Endothelial cell of umbilical vein (primary cell): ENCODE results near the gene SPIB. TPM values are rescaled to one million over a fixed set of nuclear protein-coding genes. Genes with fewer than 3 reads are reported as not detected.

Source experiments
- BruUV-seq: library from RNA; stranded (reverse); fragments of 400-500 nt; replicated peaks from 2 replicates; lab custom pipeline; 2021; lab: Mats Ljungman, UMichigan
- CTCF ChIA-PET: fragments of 300-600, 350-600 bp; sonication (Branson Sonifier 250); formaldehyde crosslinking; loops from one replicate; lab custom pipeline; 2021; ENCODE audit warnings: antibody characterized with exemption, inconsistent platforms; lab: Charles Lee
- POLR2A ChIA-PET: fragments of 300-600, 350-600 bp; sonication (Branson Sonifier 250); formaldehyde crosslinking; loops from one replicate; lab custom pipeline; 2021; ENCODE audit warnings: antibody characterized with exemption, inconsistent platforms; lab: Charles Lee
- DNase-seq: peaks from one replicate; pipeline ENCODE4 v3.0.0-alpha.2; 2011; ENCODE audit warnings: low read depth, low spot score
- FAIRE-seq: peaks from 2 replicates; lab custom pipeline; 2011; peaks lifted over from hg19 to GRCh38; lab: Jason Lieb, UNC
- H2AFZ ChIP-seq: 2 replicates; pipeline ENCODE4 v1.6.0; 2012; ENCODE audit warnings: low read depth, low read length, control low read depth, inconsistent platforms
- H3K27ac ChIP-seq: 2 replicates; pipeline ENCODE4 v1.5.1; 2011; ENCODE audit warnings: low read depth, mild to moderate bottlenecking, control low read depth, low read length, moderate library complexity; ENCODE audit not compliant: insufficient read depth
- H3K27me3 ChIP-seq, 2 experiments: 2 replicates each; pipeline versions ENCODE4 v1.6.0 to v1.6.1; 2011; ENCODE audit warnings: low read length in 2 of 2, mixed read lengths in 1 of 2; ENCODE audit not compliant: control insufficient read depth in 2 of 2, insufficient read depth in 2 of 2
- H3K36me3 ChIP-seq, 2 experiments: 2 replicates in 1 of 2; 3 replicates in 1 of 2; pipeline ENCODE4 v1.5.1; 2011; ENCODE audit warnings: low read length in 2 of 2, mild to moderate bottlenecking in 1 of 2, moderate library complexity in 1 of 2; ENCODE audit not compliant: control insufficient read depth in 2 of 2, insufficient read depth in 2 of 2; ENCODE audit errors: extremely low read depth in 1 of 2
- H3K4me1 ChIP-seq: 3 replicates; pipeline ENCODE4 v1.5.1; 2011; ENCODE audit warnings: mild to moderate bottlenecking, low read length; ENCODE audit not compliant: control insufficient read depth, insufficient read depth; ENCODE audit errors: extremely low read depth
- H3K4me2 ChIP-seq: 2 replicates; pipeline ENCODE4 v1.6.1; 2011; ENCODE audit warnings: low read length, control low read depth, mixed read lengths; ENCODE audit not compliant: insufficient read depth
- H3K4me3 ChIP-seq, 3 experiments: fragments of 200-600 bp in 1 of 3; sonication (generic), shearing (Covaris generic) in 1 of 3; replicated peaks in 1 of 3; 2 replicates each; pipeline ENCODE4 v1.5.1; 2011 to 2016; ENCODE audit warnings: control low read depth in 3 of 3, low read length in 3 of 3, mild to moderate bottlenecking in 2 of 3, inconsistent platforms in 1 of 3, low read depth in 1 of 3, moderate library complexity in 1 of 3; ENCODE audit not compliant: insufficient read depth in 1 of 3
- H3K79me2 ChIP-seq: 2 replicates; pipeline ENCODE4 v1.6.0; 2012; ENCODE audit warnings: low read length, inconsistent platforms; ENCODE audit not compliant: control insufficient read depth, insufficient read depth
- H3K9ac ChIP-seq: replicated peaks from 2 replicates; pipeline ENCODE3; 2011; ENCODE audit warnings: low read length, control low read depth; ENCODE audit not compliant: insufficient read depth; ENCODE audit errors: extremely low read depth
- H3K9me1 ChIP-seq: replicated peaks from 3 replicates; pipeline ENCODE4 v1.6.0; 2011; ENCODE audit warnings: mild to moderate bottlenecking, low read length; ENCODE audit not compliant: control insufficient read depth, insufficient read depth; ENCODE audit errors: extremely low read depth
- H3K9me3 ChIP-seq: replicated peaks from 2 replicates; pipeline ENCODE4 v1.5.1; 2012; ENCODE audit warnings: low read length, inconsistent platforms; ENCODE audit not compliant: control insufficient read depth, insufficient read depth
- H4K20me1 ChIP-seq: replicated peaks from 2 replicates; pipeline ENCODE3; 2011; ENCODE audit warnings: mild to moderate bottlenecking, low read length; ENCODE audit not compliant: control insufficient read depth, insufficient read depth; ENCODE audit errors: extremely low read depth
- EZH2 ChIP-seq: IDR thresholded peaks from 2 replicates; pipeline ENCODE4 v1.6.1; 2012; ENCODE audit warnings: borderline replicate concordance, low read depth, mild to moderate bottlenecking, moderate library complexity, low read length, inconsistent platforms; ENCODE audit not compliant: severe bottlenecking
- FOS ChIP-seq: IDR thresholded peaks from 2 replicates; pipeline ENCODE4 v1.6.1; 2011; ENCODE audit warnings: mild to moderate bottlenecking, low read length, moderate library complexity, borderline replicate concordance; ENCODE audit not compliant: insufficient read depth
- GATA2 ChIP-seq: IDR thresholded peaks from 2 replicates; pipeline ENCODE4 v1.7.0; 2011; ENCODE audit warnings: low read depth, mild to moderate bottlenecking, moderate library complexity, mixed read lengths, low read length; ENCODE audit not compliant: insufficient read length, insufficient read depth
- JUN ChIP-seq: IDR thresholded peaks from 2 replicates; pipeline ENCODE4 v1.6.1; 2011; ENCODE audit warnings: borderline replicate concordance, low read depth; ENCODE audit not compliant: insufficient read length, insufficient read depth
- MYC ChIP-seq: IDR thresholded peaks from one replicate; pipeline ENCODE4 v1.6.1; 2011; ENCODE audit warnings: mild to moderate bottlenecking, low read depth, low read length
- POLR2A ChIP-seq: IDR thresholded peaks from 2 replicates; pipeline ENCODE4 v1.6.1; 2012; ENCODE audit warnings: low read depth, mild to moderate bottlenecking, control low read depth, low read length
- POLR2AphosphoS5 ChIP-seq: IDR thresholded peaks from 2 replicates; pipeline ENCODE4 v1.6.1; 2012; ENCODE audit warnings: low read depth, mild to moderate bottlenecking, control low read depth, low read length, moderate library complexity; ENCODE audit not compliant: insufficient read depth
- dilution Hi-C: fragments of 300-500 bp; cut with MboI; formaldehyde crosslinking; loops from one replicate; pipeline ENCODE4 v1.15.0; 2019; ENCODE audit warnings: low sequenced_read_pairs; ENCODE audit not compliant: extremely low pct_ligation_motif_present
- intact Hi-C: fragments of 100-400 bp; cut with micrococcal nuclease; formaldehyde crosslinking; loops from one replicate; pipeline ENCODE4 v1.10.0; 2022
- polyA plus RNA-seq, 4 experiments: library from polyadenylated mRNA; depleted of rRNA in 3 of 4; stranded (reverse) in 3 of 4; unstranded in 1 of 4; fragments of >200 nt; gene quantifications; 2 replicates each; pipeline versions ENCODE4 v1.2.1 to v1.2.3, GENCODE V29; 2011 to 2012; ENCODE audit warnings: missing spikeins in 1 of 4
- total RNA-seq: library from RNA; stranded (reverse); gene quantifications from 2 replicates; pipeline ENCODE4 v1.2.3, GENCODE V29; 2021
- TF ChIP-seq, protein P1 (sequence below): IDR thresholded peaks from 2 replicates; pipeline ENCODE4 v1.6.1; 2011; ENCODE audit not compliant: insufficient read depth, insufficient read length
- TF ChIP-seq, protein P2 (sequence below), 2 donors: IDR thresholded peaks; 1 replicate in 1 of 2; 2 replicates in 1 of 2; pipeline ENCODE4 v1.5.1; 2011; ENCODE audit warnings: low read length in 2 of 2, mild to moderate bottlenecking in 2 of 2, moderate library complexity in 2 of 2, control low read depth in 1 of 2, inconsistent platforms in 1 of 2, low read depth in 1 of 2; ENCODE audit not compliant: insufficient read depth in 1 of 2; ENCODE audit errors: extremely low read depth in 1 of 2

Gene SPIB
- total and polyA plus RNA-seq, 2 donors (not counting 3 experiments of a cell fraction or from before 2014, with no cell fraction given), result not detected

DNA sequence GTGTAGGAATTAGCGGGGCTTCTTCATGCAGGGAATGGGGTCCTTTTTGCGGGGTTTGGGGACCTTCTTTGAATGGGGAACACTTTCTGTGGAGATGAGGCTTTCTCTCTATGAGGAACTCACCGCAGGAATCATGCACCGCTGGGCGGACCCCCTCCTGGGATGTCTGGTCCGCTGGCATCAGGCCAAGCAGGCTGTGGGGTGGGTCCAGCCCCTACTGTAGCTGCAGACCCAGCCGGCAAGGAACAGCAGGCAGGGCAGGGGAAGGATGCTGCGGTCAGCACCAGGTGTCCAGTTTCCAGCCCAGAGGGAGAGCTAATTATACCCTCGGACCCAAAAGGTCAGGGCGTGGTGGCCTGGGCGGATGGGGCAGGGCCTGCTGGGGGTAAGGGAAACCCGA, 15.8 kb downstream of the SPIB start:
- Histone ChIP-seq H3K9me3 (no peaks in the 10 kb centered on the region), H3K4me2 (no peak overlapping the region), H3K4me3 (no peak overlapping the region), H3K9me1 (no peaks in the 10 kb centered on the region), H3K27me3 (peaks cover 4 to 8% of the 10 kb centered on the region in 2 experiments), H3K79me2 (no peaks in the 10 kb centered on the region), H4K20me1 (no peaks in the 10 kb centered on the region), H3K27ac (no peak overlapping the region), H2AFZ (no peak overlapping the region), H3K36me3 (no peaks in the 10 kb centered on the region), H3K4me1 (peaks cover 6% of the 10 kb centered on the region), H3K9ac (no peak overlapping the region)
- FAIRE-seq, result no peak
- TF ChIP-seq MYC (no peak), FOS (no peak), POLR2AphosphoS5 (no peak), JUN (no peak), EZH2 (no peak), POLR2A (no peak), GATA2 (no peak)
- TF ChIP-seq, protein P1, sequence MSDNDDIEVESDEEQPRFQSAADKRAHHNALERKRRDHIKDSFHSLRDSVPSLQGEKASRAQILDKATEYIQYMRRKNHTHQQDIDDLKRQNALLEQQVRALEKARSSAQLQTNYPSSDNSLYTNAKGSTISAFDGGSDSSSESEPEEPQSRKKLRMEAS, result no peak
- TF ChIP-seq, protein P2, sequence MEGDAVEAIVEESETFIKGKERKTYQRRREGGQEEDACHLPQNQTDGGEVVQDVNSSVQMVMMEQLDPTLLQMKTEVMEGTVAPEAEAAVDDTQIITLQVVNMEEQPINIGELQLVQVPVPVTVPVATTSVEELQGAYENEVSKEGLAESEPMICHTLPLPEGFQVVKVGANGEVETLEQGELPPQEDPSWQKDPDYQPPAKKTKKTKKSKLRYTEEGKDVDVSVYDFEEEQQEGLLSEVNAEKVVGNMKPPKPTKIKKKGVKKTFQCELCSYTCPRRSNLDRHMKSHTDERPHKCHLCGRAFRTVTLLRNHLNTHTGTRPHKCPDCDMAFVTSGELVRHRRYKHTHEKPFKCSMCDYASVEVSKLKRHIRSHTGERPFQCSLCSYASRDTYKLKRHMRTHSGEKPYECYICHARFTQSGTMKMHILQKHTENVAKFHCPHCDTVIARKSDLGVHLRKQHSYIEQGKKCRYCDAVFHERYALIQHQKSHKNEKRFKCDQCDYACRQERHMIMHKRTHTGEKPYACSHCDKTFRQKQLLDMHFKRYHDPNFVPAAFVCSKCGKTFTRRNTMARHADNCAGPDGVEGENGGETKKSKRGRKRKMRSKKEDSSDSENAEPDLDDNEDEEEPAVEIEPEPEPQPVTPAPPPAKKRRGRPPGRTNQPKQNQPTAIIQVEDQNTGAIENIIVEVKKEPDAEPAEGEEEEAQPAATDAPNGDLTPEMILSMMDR (IDR thresholded peaks at IDR 0.05; ENCODE audit: extremely low read depth in 1 of 2, insufficient read depth in 1 of 2, low read depth in 1 of 2, low read length in 2 of 2), result no peak
- no peak for DNase-seq
- POLR2A ChIA-PET, result no interaction called here
- CTCF ChIA-PET, result interaction anchor here (1.0 kb wide), 1 partner anchor 26 kb away, joined by 3 read pairs; no protein-coding TSS in a partner anchor
- BruUV-seq, result no TSS peak
- dilution Hi-C loops (no loop called here), intact Hi-C loops (no loop called here)
